ENCODE results near the gene MYZAP. TPM values are rescaled to one million over a fixed set of nuclear protein-coding genes. Genes with fewer than 3 reads are reported as not detected.

MYZAP gene
- total and polyA plus RNA-seq, 2 of the 8 experiments (the other 6 are each of a cell fraction or from before 2014, with no cell fraction given), result 0.41 to 0.65 TPM

GRCh38 chr15:57651445-57651844, 59.7 kb downstream of the MYZAP start:
- Histone ChIP-seq H3K36me3 (ENCODE audit: control insufficient read depth in 2 of 4, insufficient read depth in 4 of 4, low read length in 3 of 4) (no peaks in the 10 kb centered on the region), H3K27me3 (replicated peaks in 1 of 4; ENCODE audit: control insufficient read depth in 3 of 4, extremely low read depth in 1 of 4, insufficient read depth in 3 of 4, low read length in 3 of 4) (no peaks in the 10 kb centered on the region), H3K4me1 (replicated peaks in 1 of 4; ENCODE audit: control insufficient read depth in 3 of 4, insufficient read depth in 4 of 4, low read length in 3 of 4) (no peaks in the 10 kb centered on the region), H3K9me3 (ENCODE audit: insufficient read depth in 2 of 2, low read depth in 1 of 2, low read length in 1 of 2) (no peaks in the 10 kb centered on the region), H3K18ac (ENCODE audit: extremely low read depth, low read length) (no peak overlapping the region), H3K56ac (replicated peaks; ENCODE audit: insufficient read length, low read depth, low read length) (no peak overlapping the region), H3K79me2 (ENCODE audit: control insufficient read depth in 1 of 2, insufficient read depth in 2 of 2, low read length in 2 of 2) (no peaks in the 10 kb centered on the region), H3K14ac (ENCODE audit: insufficient read length) (no peak overlapping the region), H2BK120ac (replicated peaks; ENCODE audit: low read depth, low read length) (no peak overlapping the region), H3K4ac (replicated peaks; ENCODE audit: insufficient read length, low read depth, low read length) (no peak overlapping the region), H4K20me1 (replicated peaks in 1 of 2; ENCODE audit: control insufficient read depth in 1 of 2, insufficient read depth in 2 of 2, low read length in 2 of 2) (no peaks in the 10 kb centered on the region), H4K5ac (ENCODE audit: insufficient read length, low read depth, low read length) (no peak overlapping the region), H3K9ac (replicated peaks in 1 of 4; ENCODE audit: extremely low read depth in 1 of 4, low read depth in 3 of 4, low read length in 3 of 4) (no peak overlapping the region), H3K27ac (ENCODE audit: low read depth, low read length) (no peak overlapping the region), H2BK20ac (ENCODE audit: low read length) (no peak overlapping the region), H3K4me3 (ENCODE audit: extremely low read depth in 1 of 4, insufficient read depth in 2 of 4, low read depth in 3 of 4, low read length in 4 of 4) (no peak overlapping the region), H2BK12ac (ENCODE audit: low read depth, low read length) (no peak overlapping the region), H4K8ac (ENCODE audit: extremely low read depth, insufficient read depth, low read length) (no peak overlapping the region), H3K79me1 (ENCODE audit: low read depth, low read length) (no peaks in the 10 kb centered on the region), H2AFZ (ENCODE audit: low read length) (no peak overlapping the region), H2BK15ac (ENCODE audit: low read length) (no peak overlapping the region), H3K23ac (ENCODE audit: insufficient read length) (no peak overlapping the region), H3K4me2 (ENCODE audit: insufficient read depth in 1 of 2, low read depth in 2 of 2, low read length in 2 of 2) (no peak overlapping the region), H3K23me2 (ENCODE audit: low read depth, low read length) (no peaks in the 10 kb centered on the region; the same call in 1 of the 2 replicates), H2AK5ac (ENCODE audit: low read depth, low read length) (no peak overlapping the region), H4K91ac (replicated peaks; ENCODE audit: insufficient read length, low read length) (no peak overlapping the region), H2BK5ac (ENCODE audit: low read depth, low read length) (no peak overlapping the region)
- no peak for FAIRE-seq
- DNase-seq (ENCODE audit: low read depth in 1 of 2, low spot score in 2 of 2), result no peak
- ChIA-PET POLR2A (ENCODE audit: partially characterized antibody) (no interaction called here), CTCF (ENCODE audit: partially characterized antibody) (interaction anchor here (1.3 to 3.4 kb wide), 3 partner anchors 10 to 311 kb away, joined by 3 to 17 read pairs (median 5); no protein-coding TSS in a partner anchor)
- 81% methylated on average over 3 of the region's 3 CpGs; no CpG with 5 or more reads in 1 of the 2 experiments for WGBS, 2 experiments (ENCODE audit: extremely low coverage in 1 of 2, insufficient coverage in 1 of 2, insufficient read length in 1 of 2, insufficient replicate concordance in 2 of 2, low coverage in 1 of 2, low lambda C conversion rate in 2 of 2, missing lambda C conversion rate in 1 of 2)
- 0 out of 2 replicates have a peak, but pooled peaks have one; percentile 9 for TF ChIP-seq SUZ12 (IDR thresholded peaks at IDR 0.05; ENCODE audit: low read length)
- no peak for TF ChIP-seq SRF (IDR thresholded peaks at IDR 0.05; ENCODE audit: low read depth, low read length)

All from H1 (cell line).